Natural killer cell (primary cell): Measurements from ENCODE around the gene PTOV1. TPM values are rescaled to one million over a fixed set of nuclear protein-coding genes. Genes with fewer than 3 reads are reported as not detected.

ENCODE experiments used
- ATAC-seq, 3 donors: fragments of 150-1000 bp in 2 of 3; fragments of 200-7000 bp in 1 of 3; cut with Tn5 transposase; 1 replicate in 1 of 3; 2 replicates in 2 of 3; pipeline ENCODE4 v1.10.0; 2021; ENCODE audit warnings: mild to moderate bottlenecking in 2 of 3, moderate library complexity in 2 of 3
- DNase-seq, 2 donors: peaks; one replicate each; pipeline versions ENCODE4 v3.0.0 to v3.0.0-alpha.2; 2013 to 2021; ENCODE audit warnings: mixed read lengths in 1 of 2
- H3K27ac ChIP-seq: one replicate; pipeline ENCODE4 v1.5.1; 2013; ENCODE audit warnings: mild to moderate bottlenecking, low read length
- H3K27me3 ChIP-seq: one replicate; pipeline ENCODE4 v1.6.1; 2013; ENCODE audit warnings: low read length; ENCODE audit not compliant: control insufficient read depth, insufficient read depth
- H3K36me3 ChIP-seq: one replicate; pipeline ENCODE4 v1.6.1; 2013; ENCODE audit warnings: low read length; ENCODE audit not compliant: control insufficient read depth, insufficient read depth
- H3K4me1 ChIP-seq: one replicate; pipeline ENCODE4 v1.6.1; 2013; ENCODE audit warnings: low read length; ENCODE audit not compliant: control insufficient read depth, insufficient read depth
- H3K4me3 ChIP-seq: one replicate; pipeline ENCODE4 v1.5.1; 2013; ENCODE audit warnings: low read length
- H3K9me3 ChIP-seq: one replicate; pipeline ENCODE4 v1.6.1; 2013; ENCODE audit warnings: low read length; ENCODE audit not compliant: control insufficient read depth, insufficient read depth
- H3K27ac Mint-ChIP-seq, 2 donors: one replicate each; pipeline ENCODE4 v1.8.0; 2022; ENCODE audit warnings: mild to moderate bottlenecking in 2 of 2, mixed read lengths in 2 of 2, moderate library complexity in 1 of 2
- H3K27me3 Mint-ChIP-seq, 2 donors: one replicate each; pipeline ENCODE4 v1.8.0; 2022; ENCODE audit warnings: low read depth in 2 of 2, mixed read lengths in 2 of 2
- H3K36me3 Mint-ChIP-seq: one replicate; pipeline ENCODE4 v1.8.0; 2022; ENCODE audit warnings: mixed read lengths
- H3K4me1 Mint-ChIP-seq, 2 donors: one replicate each; pipeline ENCODE4 v1.8.0; 2022; ENCODE audit warnings: mixed read lengths in 2 of 2
- H3K4me3 Mint-ChIP-seq: one replicate; pipeline ENCODE4 v1.8.0; 2022; ENCODE audit warnings: mild to moderate bottlenecking, moderate library complexity, mixed read lengths
- H3K9me3 Mint-ChIP-seq, 2 donors: one replicate each; pipeline ENCODE4 v1.8.0; 2022; ENCODE audit warnings: mixed read lengths in 2 of 2
- CTCF ChIP-seq: fragments of 200-600 bp; IDR thresholded peaks from one replicate; pipeline ENCODE4 v1.8.0; 2022; ENCODE audit warnings: antibody characterized with exemption
- WGBS: methylation state at CpG from one replicate; pipeline ENCODE4 v1.1.7; 2013; ENCODE audit warnings: missing lambda C conversion rate; ENCODE audit not compliant: insufficient coverage; 5-methylcytosine and 5-hydroxymethylcytosine counted together
- intact Hi-C: fragments of 100-400 bp; cut with micrococcal nuclease; formaldehyde crosslinking; loops from one replicate; pipeline ENCODE4 v1.14.2; 2022
- total RNA-seq, 4 donors: library from RNA; stranded (reverse); fragments of 120-200 nt in 1 of 4; gene quantifications; one replicate each; pipeline versions ENCODE4 v1.2.3 to v1.2.4, GENCODE V29; 2013 to 2022

PTOV1 gene
- total RNA-seq, 3 donors from 2014 or later (not counting 1 experiment from before 2014, with no cell fraction given): 116 to 132 (median 128) TPM

- H3K27me3 Mint-ChIP-seq: no peaks in the 10 kb centered on the region
- H3K9me3 Mint-ChIP-seq: no peaks in the 10 kb centered on the region
- H3K36me3 Mint-ChIP-seq: no peaks in the 10 kb centered on the region
- peaks cover 9 to 12% of the 10 kb centered on the region in 2 donors for H3K4me1 Mint-ChIP-seq
- no peak overlapping the region for H3K27ac Mint-ChIP-seq
- Histone ChIP-seq H3K4me1 (peaks cover 15% of the 10 kb centered on the region), H3K27me3 (no peaks in the 10 kb centered on the region), H3K36me3 (peaks cover 22% of the 10 kb centered on the region), H3K4me3 (no peak overlapping the region), H3K9me3 (no peaks in the 10 kb centered on the region), H3K27ac (no peak overlapping the region)
- DNase-seq (no peak), ATAC-seq (no peak)
- TF ChIP-seq CTCF: no peak
- H3K4me3 Mint-ChIP-seq: no peak overlapping the region
- intact Hi-C loops: no loop called here
- 93% methylated on average over 18 of the region's 18 CpGs for WGBS
Observed at GRCh38 chr19:49856574-49857021, 5.6 kb downstream of the PTOV1 start.

- Histone ChIP-seq H3K27me3 (no peaks in the 10 kb centered on the region), H3K4me3 (no peak overlapping the region), H3K36me3 (peaks cover 25% of the 10 kb centered on the region), H3K27ac (no peak overlapping the region), H3K9me3 (no peaks in the 10 kb centered on the region), H3K4me1 (peaks cover 9% of the 10 kb centered on the region)
- no peaks in the 10 kb centered on the region for H3K9me3 Mint-ChIP-seq
- no peak overlapping the region for H3K4me3 Mint-ChIP-seq
- 96% methylated on average over 26 of the region's 26 CpGs for WGBS
- no peak for ATAC-seq
- no peaks in the 10 kb centered on the region for H3K27me3 Mint-ChIP-seq
- no peak for DNase-seq
- intact Hi-C loops: no loop called here
- no peaks in the 10 kb centered on the region for H3K36me3 Mint-ChIP-seq
- TF ChIP-seq CTCF: no peak
- H3K4me1 Mint-ChIP-seq: peaks cover 5 to 6% of the 10 kb centered on the region in 2 donors
- H3K27ac Mint-ChIP-seq: no peak overlapping the region
Observed at GRCh38 chr19:49857061-49857837, 6.3 kb downstream of the PTOV1 start.

GRCh38 chr19:49857838-49858087 lies 6.8 kb downstream of the PTOV1 start:
- peaks cover 4% of the 10 kb centered on the region for H3K4me1 ChIP-seq
- no peak for TF ChIP-seq CTCF
- intact Hi-C loops: no loop called here

More at GRCh38 chr19:49857838-49858087, 6.8 kb downstream of the PTOV1 start:
- Histone ChIP-seq H3K9me3 (no peaks in the 10 kb centered on the region), H3K27ac (no peak overlapping the region), H3K36me3 (peaks cover 28% of the 10 kb centered on the region), H3K4me3 (no peak overlapping the region), H3K27me3 (no peaks in the 10 kb centered on the region)
- no peaks in the 10 kb centered on the region for H3K9me3 Mint-ChIP-seq
- DNase-seq: no peak
- H3K27me3 Mint-ChIP-seq: no peaks in the 10 kb centered on the region
- no peaks in the 10 kb centered on the region for H3K36me3 Mint-ChIP-seq
- no peak for ATAC-seq
- peak overlapping the region in 1 of 2 donors; percentile 40 for H3K27ac Mint-ChIP-seq
- no peak overlapping the region for H3K4me3 Mint-ChIP-seq
- 92% methylated on average over 5 of the region's 5 CpGs for WGBS
- peaks cover 0 to under 1% of the 10 kb centered on the region in 2 donors for H3K4me1 Mint-ChIP-seq
